ENCODE data around the gene APP.

The APP gene

GRCh38 chr21:25867061-25867460 lies 303.5 kb downstream of the APP start:
- no peak for TF ChIP-seq CTCF (IDR thresholded peaks at IDR 0.05; ENCODE audit: unreplicated experiment in 3 of 3)
- no peak overlapping the region for H3K4me3 Mint-ChIP-seq
- H3K27me3 Mint-ChIP-seq (ENCODE audit: low read depth) = no peaks in the 10 kb centered on the region
- H3K4me1 Mint-ChIP-seq = no peaks in the 10 kb centered on the region
- no peaks in the 10 kb centered on the region for H3K9me3 Mint-ChIP-seq
- peaks cover 9% of the 10 kb centered on the region for H3K36me3 Mint-ChIP-seq (ENCODE audit: low read depth)
- no peak overlapping the region for H3K27ac Mint-ChIP-seq

GRCh38 chr21:25863747-25864146 lies 306.8 kb downstream of the APP start:
- Mint-ChIP-seq H3K27ac (no peak overlapping the region), H3K27me3 (ENCODE audit: low read depth) (no peaks in the 10 kb centered on the region), H3K36me3 (ENCODE audit: low read depth) (no peaks in the 10 kb centered on the region), H3K4me1 (peaks cover 12% of the 10 kb centered on the region), H3K4me3 (no peak overlapping the region), H3K9me3 (no peaks in the 10 kb centered on the region)
- TF ChIP-seq CTCF (IDR thresholded peaks at IDR 0.05; ENCODE audit: unreplicated experiment in 3 of 3) = no peak

GRCh38 chr21:25863031-25863430 lies 307.5 kb downstream of the APP start:
- H3K4me1 Mint-ChIP-seq = peaks cover 19% of the 10 kb centered on the region
- H3K9me3 Mint-ChIP-seq = no peaks in the 10 kb centered on the region
- no peak overlapping the region for H3K27ac Mint-ChIP-seq
- no peaks in the 10 kb centered on the region for H3K27me3 Mint-ChIP-seq (ENCODE audit: low read depth)
- no peak overlapping the region for H3K4me3 Mint-ChIP-seq
- no peak for TF ChIP-seq CTCF (IDR thresholded peaks at IDR 0.05; ENCODE audit: unreplicated experiment in 3 of 3)
- no peaks in the 10 kb centered on the region for H3K36me3 Mint-ChIP-seq (ENCODE audit: low read depth)

- Mint-ChIP-seq H3K4me1 (peaks cover 24% of the 10 kb centered on the region), H3K27ac (no peak overlapping the region), H3K36me3 (ENCODE audit: low read depth) (no peaks in the 10 kb centered on the region), H3K9me3 (no peaks in the 10 kb centered on the region), H3K4me3 (no peak overlapping the region), H3K27me3 (ENCODE audit: low read depth) (no peaks in the 10 kb centered on the region)
- peak; percentile 15 to 45 (median 27) for TF ChIP-seq CTCF (IDR thresholded peaks at IDR 0.05; ENCODE audit: unreplicated experiment in 3 of 3)
Observed at GRCh38 chr21:25862596-25862995, 308.0 kb downstream of the APP start.

GRCh38 chr21:25862112-25862511 lies 308.5 kb downstream of the APP start:
- H3K4me1 Mint-ChIP-seq = peaks cover 24% of the 10 kb centered on the region
- TF ChIP-seq CTCF (IDR thresholded peaks at IDR 0.05; ENCODE audit: unreplicated experiment in 3 of 3) = no peak
- no peaks in the 10 kb centered on the region for H3K36me3 Mint-ChIP-seq (ENCODE audit: low read depth)
- H3K27ac Mint-ChIP-seq = no peak overlapping the region
- no peaks in the 10 kb centered on the region for H3K9me3 Mint-ChIP-seq
- no peak overlapping the region for H3K4me3 Mint-ChIP-seq
- no peaks in the 10 kb centered on the region for H3K27me3 Mint-ChIP-seq (ENCODE audit: low read depth)

GRCh38 chr21:25859235-25859929 lies 311.2 kb downstream of the APP start:
- H3K4me1 Mint-ChIP-seq = peaks cover 24% of the 10 kb centered on the region
- no peak for TF ChIP-seq CTCF (IDR thresholded peaks at IDR 0.05; ENCODE audit: unreplicated experiment in 3 of 3)
- H3K9me3 Mint-ChIP-seq = no peaks in the 10 kb centered on the region
- H3K36me3 Mint-ChIP-seq (ENCODE audit: low read depth) = no peaks in the 10 kb centered on the region
- H3K4me3 Mint-ChIP-seq = peak overlapping the region in 1 of 3 experiments; percentile 36
- no peak overlapping the region for H3K27ac Mint-ChIP-seq
- no peaks in the 10 kb centered on the region for H3K27me3 Mint-ChIP-seq (ENCODE audit: low read depth)

Data from nephron (organoid).